GM19452 (cell line): ENCODE measurements around the gene SLC48A1.

ENCODE experiments used
- ATAC-seq: cut with Tn5 transposase; IDR thresholded peaks from one replicate; pipeline ENCODE4 v1.9.1; 2021; ENCODE audit not compliant: unreplicated experiment

The SLC48A1 gene

DNA sequence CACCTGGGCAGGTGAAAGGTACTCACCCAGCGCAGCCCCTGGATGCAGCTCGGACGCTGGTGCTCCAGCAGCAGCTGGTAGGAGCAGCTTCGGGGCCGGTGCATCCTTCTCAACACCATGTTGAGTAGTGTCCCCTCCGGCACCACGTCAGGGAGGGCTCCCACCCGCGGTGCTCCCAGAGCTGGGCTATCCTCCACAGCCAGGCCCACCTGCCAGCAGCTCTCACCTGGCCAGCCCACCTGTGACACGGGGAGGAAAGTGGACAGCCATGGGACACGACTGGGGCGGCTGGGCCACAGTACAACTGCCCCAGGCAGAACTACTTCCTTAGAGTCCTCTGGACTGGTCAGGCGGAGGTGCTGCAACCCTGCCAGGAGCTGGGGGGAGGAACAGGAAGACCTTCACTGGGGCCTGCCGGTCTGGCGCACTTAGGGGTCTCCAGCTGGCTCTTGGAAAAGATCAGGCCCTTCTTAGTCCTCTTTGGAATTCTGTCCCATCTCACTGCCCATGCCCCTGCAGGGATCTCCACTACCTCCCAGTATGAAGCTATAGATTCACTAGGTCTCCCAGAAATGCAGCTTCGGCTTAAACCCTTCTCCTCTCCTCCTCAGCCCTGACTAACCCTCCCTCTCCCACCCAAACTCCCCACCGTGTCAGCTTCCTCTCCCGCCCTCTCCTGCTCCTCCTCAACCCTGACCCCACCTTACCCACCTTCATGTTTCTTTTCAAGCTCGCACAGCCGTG lies 15.0 kb upstream of the SLC48A1 start:
- no peak for ATAC-seq

- no peak for ATAC-seq
Measured at GRCh38 chr12:47758584-47758833, 14.5 kb upstream of the SLC48A1 start.

DNA sequence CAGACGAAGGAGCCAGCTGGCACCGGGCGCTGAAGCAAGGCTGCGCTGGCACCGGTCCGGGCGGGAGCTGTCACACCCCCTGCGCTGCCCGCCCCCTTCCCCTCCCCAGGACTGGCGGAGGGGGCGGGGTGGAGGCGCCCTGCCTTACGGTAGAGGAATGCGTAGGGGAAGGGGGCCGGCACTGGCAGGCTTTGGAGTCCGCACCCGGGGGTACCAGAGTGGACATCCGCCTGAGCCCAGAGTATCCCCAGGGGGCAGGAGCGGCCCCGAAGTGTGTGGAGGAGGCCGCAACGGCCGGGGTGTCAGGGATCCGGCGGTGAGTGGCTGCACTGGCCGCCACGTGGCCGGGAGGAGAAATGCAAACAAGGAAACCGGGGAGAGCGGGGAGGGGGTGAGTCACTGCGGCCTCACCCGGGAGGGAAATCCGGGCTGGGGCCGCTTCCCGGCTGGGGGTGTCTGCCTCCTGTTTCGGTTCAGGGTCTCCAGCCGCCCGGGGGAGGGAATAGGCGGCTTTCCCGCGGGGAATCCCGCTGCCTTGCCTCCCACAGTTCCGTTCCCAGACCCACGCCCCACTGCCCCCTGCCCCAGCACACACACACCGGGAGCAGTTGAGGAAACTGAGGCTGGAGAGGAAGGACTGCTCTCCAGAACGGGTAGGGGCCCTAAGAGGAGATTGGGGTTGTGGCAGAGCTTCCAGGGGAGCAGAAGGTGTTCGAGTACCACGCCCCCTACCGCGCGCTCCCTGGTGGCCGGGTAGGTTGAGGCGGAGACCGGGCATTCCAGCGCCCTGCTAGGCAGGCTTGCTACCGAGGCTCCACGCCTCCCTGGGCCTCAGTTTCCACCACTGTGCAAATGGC lies 14.0 kb upstream of the SLC48A1 start, which contains the start of gene RAPGEF3:
RAPGEF3 (minus strand) TSS at position 47 of the 857 bp plus-strand sequence. CDS start 324 bp downstream, outside the sequence.
- peak; percentile 47 for ATAC-seq

GRCh38 chr12:47762850-47763465 lies 10.1 kb upstream of the SLC48A1 start:
- no peak for ATAC-seq

DNA sequence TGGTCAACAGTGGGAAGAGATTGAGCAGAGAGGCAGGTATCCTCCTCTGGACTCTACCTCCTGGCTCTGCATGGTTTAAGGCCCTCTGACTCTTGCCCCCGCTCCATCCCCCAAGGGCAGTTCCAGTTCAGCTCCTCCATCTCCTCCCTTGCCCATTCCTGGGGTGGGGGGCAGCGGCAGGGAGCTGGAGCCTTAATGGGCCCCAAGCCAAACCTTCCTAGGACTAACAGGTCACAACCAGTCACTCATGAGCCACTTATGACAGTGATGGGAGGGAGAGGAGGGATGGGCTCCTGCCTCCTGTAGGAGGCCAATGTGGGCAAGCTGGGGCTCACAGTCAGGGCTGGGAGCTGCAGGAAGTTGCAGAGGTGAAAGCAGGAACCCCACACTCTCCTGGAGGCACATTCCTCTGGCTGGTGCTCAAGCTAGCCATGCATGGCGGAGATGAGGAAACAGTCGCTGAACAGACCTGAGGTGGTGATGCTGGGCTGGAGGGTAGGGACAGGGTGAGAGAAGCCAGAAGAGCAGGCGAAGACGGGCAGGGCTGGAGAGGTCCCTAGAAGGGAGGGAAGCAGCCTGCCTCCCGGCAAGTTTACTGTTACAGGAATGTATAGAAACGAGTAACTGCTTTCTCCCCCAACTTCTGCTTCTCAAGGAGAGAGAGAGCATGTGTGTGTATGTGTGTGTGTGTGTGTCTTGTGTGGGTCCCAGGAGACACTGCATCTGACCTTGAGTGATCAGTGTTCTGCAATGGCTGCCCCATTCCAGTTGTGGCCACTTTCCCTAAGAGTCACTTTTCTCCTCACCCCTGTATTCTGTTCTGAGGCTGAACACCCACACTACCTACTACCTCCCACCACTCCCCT lies 9.3 kb upstream of the SLC48A1 start:
- no peak for ATAC-seq

GRCh38 chr12:47766502-47767215 lies 6.4 kb upstream of the SLC48A1 start:
- no peak for ATAC-seq

GRCh38 chr12:47767216-47767724 lies 5.8 kb upstream of the SLC48A1 start:
- ATAC-seq = no peak

GRCh38 chr12:47768323-47768811 lies 4.7 kb upstream of the SLC48A1 start:
- no peak for ATAC-seq

GRCh38 chr12:47769234-47770085 lies 3.6 kb upstream of the SLC48A1 start:
- ATAC-seq = no peak

GRCh38 chr12:47770086-47770726 lies 2.8 kb upstream of the SLC48A1 start:
- ATAC-seq = no peak

DNA sequence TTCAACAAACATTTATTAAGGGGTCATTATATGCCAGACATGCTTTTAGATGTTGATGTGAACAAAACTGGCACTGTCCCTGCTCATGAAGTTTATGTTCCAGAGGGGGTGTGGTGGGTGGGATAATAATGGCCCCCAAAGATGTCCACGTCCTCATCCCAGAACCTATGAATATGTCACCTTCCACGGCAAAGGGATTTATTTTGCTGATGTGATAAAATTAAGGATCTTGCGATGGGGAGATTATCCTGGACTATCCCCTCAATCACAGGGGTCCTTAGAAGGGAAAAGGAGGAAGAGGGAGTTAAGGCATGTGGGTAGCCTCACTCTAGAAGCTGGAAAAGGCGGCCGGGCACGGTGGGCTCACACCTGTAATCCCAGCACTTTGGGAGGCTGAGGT lies 1.7 kb upstream of the SLC48A1 start:
- ATAC-seq = no peak

DNA sequence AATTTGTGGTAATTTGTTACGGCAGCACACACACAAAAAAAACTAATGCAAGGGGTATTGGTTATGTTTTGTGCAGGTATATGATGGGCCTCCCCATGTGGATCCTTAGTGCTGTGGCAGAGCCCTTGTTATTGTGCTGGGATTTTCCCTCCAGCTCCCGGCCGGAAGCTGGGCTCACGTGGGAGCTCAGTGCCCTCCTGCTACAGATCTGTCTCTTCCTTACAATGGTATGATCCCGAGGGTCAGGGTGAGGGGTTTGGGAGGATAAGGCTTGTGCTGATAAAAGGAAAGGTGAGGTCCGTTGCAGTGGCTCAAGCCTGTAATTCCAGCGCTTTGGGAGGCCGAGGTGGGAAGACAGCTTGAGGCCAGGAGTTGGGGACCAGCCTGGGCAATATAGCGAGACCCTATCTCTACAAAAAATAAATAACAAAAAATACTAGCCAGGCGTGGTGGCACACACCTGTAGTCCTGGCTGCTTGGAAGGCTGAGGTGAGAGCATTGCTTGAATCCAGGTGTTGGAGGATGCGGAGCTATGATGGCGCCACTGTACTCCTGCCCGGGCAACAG lies 861 bp upstream of the SLC48A1 start:
- no peak for ATAC-seq

DNA sequence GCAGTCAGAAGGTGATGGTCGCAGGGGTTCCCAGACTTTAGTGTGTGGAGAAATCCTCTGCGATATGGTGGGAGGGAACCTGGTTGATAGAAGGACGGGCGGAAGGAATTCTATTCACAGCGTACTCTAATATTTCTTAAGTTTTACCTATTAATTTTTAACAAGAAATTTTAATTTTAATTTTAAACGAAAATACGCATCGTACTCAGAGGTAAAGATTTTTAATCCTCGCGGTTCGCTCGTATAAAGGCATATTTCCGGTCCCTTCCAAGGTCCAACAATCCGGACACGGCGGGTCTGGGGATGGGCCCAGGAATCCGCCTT lies 338 bp upstream of the SLC48A1 start:
- no peak for ATAC-seq

DNA sequence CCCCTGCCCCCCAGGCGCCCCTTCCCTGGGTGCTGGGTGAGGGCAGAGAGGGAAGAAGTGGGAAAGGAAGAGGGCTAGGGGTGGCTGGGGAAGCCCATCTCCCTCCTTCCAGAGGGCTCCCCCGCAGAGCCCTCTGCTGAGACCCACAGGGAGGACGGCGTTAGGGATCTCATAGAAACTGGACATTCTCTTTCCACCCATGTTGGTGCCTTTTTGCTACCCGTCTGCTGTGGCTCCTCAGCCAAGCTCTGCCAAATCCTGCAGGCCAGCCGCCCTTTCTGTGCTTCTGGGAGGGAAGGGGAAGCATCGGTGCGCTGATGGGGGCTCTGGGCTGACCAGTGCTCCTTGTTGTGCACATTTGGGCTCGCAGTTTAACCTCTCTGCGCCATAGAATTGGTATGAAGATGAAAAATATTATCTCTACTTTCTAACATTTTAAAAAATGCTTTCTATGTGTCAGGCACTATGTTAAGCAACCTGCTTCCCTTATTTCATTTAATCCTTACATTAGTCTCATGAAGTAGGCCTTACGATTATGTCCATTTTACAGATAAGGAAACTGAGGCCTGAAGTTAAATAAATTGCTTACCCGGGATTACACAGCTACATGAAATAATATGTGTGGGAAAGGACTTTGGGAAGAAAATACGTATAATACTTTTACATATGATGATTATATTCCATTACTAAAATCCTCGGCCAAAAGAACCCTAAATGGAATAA lies 981 bp downstream of the SLC48A1 start:
- no peak for ATAC-seq

DNA sequence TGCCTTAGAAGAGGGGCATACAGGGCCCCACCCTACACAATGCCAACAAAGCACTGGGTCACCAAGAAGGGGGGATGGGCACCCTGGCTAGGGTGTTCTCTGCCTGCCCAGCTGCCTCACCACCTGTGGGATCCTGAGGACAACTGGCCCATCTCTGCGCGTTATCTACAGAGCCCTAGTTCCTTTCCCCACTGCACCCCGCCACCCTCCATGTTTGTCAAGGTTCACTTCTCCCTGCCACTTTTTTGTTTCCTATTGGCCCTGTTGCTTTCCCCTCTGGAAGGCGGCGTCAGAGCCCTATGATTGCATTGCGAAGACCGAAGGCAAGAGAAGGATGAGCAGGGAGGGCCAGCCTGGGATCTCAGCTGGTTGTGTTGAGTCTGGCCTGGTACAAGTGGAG lies 1.6 kb downstream of the SLC48A1 start:
- no peak for ATAC-seq

DNA sequence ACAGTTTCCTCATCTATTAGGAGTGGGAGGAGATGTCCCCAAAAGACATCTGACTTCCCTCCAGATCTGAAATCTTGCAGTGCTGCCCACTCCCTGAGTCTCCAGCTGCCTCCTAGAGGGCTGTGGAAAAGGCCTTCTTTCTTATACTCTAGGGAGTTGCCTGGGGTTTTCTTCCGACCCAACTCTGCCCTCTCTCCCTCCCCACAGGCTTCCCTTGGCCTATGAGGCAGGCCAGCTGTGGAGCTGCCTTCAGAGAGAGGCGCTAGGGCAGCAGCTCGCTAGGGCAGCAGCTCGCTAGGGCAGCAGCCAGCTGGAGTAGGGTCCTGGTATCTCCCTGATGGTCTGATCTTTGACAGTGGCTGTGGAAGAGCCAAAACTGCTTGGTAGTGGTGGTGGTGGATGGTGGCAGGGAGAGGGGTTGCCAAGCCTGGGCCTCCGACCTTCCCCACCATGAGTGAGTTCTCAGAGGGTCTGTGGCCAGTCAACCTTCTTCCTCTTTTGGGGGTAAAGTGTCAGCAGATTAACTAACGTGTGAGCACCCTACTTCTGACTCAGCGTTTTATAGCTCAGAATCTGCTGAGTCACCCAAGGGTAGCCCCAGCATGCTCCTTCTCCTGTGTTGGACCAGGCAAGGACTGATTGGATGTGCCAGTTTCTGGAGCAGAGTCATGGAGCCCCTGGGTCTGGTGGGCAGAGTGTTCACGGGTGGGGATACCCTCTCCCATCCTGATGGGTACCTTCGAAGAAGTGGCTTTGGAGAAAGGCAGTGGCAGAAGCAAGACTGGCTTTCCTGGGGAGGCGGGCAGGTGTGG lies 2.3 kb downstream of the SLC48A1 start:
- ATAC-seq = no peak
